Right lung (tissue), 5 donors: ENCODE measurements around the gene TMEM191B. TPM values are rescaled to one million over a fixed set of nuclear protein-coding genes. Genes with fewer than 3 reads are reported as not detected.
"Not testable (repeated sequence)": the region's sequence is repeated elsewhere in the genome, so short reads cannot be mapped to it uniquely, and the experiment has no call there.

ENCODE experiments used
- DNase-seq, 2 donors: peaks; one replicate each; pipeline ENCODE4 v3.0.0-alpha.2; 2013
- polyA plus RNA-seq, 5 donors: library from polyadenylated mRNA; unstranded; fragments of 120-200 nt; gene quantifications; one replicate each; pipeline versions ENCODE4 v1.2.1 to v1.2.3, GENCODE V29; 2013; ENCODE audit warnings: inconsistent platforms in 1 of 5, low replicate concordance in 1 of 5; ENCODE audit not compliant: insufficient read length in 5 of 5, insufficient read depth in 1 of 5

Gene TMEM191B
- polyA plus RNA-seq, 5 donors: 0.16 to 3.0 (median 0.74) TPM; not detected in 1

- not testable (repeated sequence) for DNase-seq
Observed at GRCh38 chr22:18554280-18555256, 27.0 kb downstream of the TMEM191B start.

- DNase-seq: not testable (repeated sequence)
Observed at GRCh38 chr22:18558516-18558915, 30.9 kb downstream of the TMEM191B start.

- not testable (repeated sequence) for DNase-seq
Observed at GRCh38 chr22:18558939-18559338, 31.3 kb downstream of the TMEM191B start.

GRCh38 chr22:18560099-18560974, 32.7 kb downstream of the TMEM191B start:
- not testable (repeated sequence) for DNase-seq

- DNase-seq: not testable (repeated sequence)
Observed at GRCh38 chr22:18570509-18571246, 43.1 kb downstream of the TMEM191B start.

- not testable (repeated sequence) for DNase-seq
Observed at GRCh38 chr22:18573483-18574164, 46.0 kb downstream of the TMEM191B start.

- DNase-seq: not testable (repeated sequence)
Observed at GRCh38 chr22:18574555-18574954, 47.0 kb downstream of the TMEM191B start.

GRCh38 chr22:18575686-18576085, 48.1 kb downstream of the TMEM191B start:
- not testable (repeated sequence) for DNase-seq

GRCh38 chr22:18577090-18577818, 49.7 kb downstream of the TMEM191B start:
- not testable (repeated sequence) for DNase-seq

GRCh38 chr22:18577847-18578246, 50.2 kb downstream of the TMEM191B start:
- DNase-seq: not testable (repeated sequence)

Other genes starting within 250 kb of the TMEM191B start
- under 1 TPM; 0.20 to 0.82 (median 0.53) TPM for gene GGTLC3, start 9.6 kb upstream of the TMEM191B start, polyA plus RNA-seq
- gene RIMBP3, start 84.1 kb downstream of the TMEM191B start, polyA plus RNA-seq: under 1 TPM; 0.11 to 0.23 (median 0.17) TPM